Measurements from ENCODE around the gene AFTPH.
A peak's percentile ranks its signal among the peaks of the same experiment; 100 is the strongest.

AFTPH gene

DNA sequence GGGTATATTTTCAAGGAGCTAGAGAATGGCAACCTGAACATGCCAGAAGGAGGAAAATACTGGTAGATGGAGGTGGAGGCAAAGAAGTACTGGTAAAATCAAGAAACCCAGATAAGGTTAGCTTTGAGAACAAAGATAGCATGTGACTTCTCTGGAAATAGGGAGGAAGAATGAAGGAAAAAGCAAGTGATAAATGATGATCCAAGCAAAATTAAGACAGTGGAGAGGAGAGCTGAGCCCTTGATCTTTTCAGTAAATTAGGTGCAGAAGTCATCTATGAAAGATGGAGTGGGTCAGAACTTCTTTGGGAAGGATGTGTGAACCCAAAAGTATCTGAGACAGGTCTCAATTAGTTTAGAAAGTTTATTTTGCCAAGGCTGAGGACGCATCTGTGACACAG is 25.7 kb upstream of the AFTPH start:
- no peak for DNase-seq (ENCODE audit: low read depth)
- TF ChIP-seq, protein P1, sequence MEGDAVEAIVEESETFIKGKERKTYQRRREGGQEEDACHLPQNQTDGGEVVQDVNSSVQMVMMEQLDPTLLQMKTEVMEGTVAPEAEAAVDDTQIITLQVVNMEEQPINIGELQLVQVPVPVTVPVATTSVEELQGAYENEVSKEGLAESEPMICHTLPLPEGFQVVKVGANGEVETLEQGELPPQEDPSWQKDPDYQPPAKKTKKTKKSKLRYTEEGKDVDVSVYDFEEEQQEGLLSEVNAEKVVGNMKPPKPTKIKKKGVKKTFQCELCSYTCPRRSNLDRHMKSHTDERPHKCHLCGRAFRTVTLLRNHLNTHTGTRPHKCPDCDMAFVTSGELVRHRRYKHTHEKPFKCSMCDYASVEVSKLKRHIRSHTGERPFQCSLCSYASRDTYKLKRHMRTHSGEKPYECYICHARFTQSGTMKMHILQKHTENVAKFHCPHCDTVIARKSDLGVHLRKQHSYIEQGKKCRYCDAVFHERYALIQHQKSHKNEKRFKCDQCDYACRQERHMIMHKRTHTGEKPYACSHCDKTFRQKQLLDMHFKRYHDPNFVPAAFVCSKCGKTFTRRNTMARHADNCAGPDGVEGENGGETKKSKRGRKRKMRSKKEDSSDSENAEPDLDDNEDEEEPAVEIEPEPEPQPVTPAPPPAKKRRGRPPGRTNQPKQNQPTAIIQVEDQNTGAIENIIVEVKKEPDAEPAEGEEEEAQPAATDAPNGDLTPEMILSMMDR (IDR thresholded peaks at IDR 0.05; ENCODE audit: insufficient read depth, low read depth, low read length, missing control alignments) = no peak
- no peak overlapping the region for H3K4me3 ChIP-seq (ENCODE audit: low read length)

DNA sequence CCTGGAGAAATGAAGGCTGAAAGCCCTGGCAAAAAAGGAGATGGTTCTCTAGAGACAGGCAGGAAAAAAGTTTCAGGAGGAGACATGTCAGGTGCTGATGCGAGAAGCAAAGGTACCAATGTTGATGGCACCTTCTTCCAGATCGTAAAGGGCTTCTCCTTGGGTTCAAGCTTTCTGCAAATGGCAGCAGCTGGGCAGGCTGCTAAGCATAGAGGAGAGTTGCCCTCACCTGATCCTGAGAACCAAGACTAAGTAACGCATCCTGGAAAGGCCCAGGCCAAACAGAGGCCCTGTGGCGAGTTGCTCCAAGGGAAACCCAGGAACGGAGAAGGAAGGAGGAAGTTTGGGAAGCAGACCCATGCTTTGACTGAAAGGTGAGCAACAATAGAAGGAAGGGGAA is 23.6 kb upstream of the AFTPH start:
- no peak overlapping the region for H3K4me3 ChIP-seq (ENCODE audit: low read length)
- TF ChIP-seq, protein P1 (IDR thresholded peaks at IDR 0.05; ENCODE audit: insufficient read depth, low read depth, low read length, missing control alignments) = no peak
- DNase-seq (ENCODE audit: low read depth) = no peak

DNA sequence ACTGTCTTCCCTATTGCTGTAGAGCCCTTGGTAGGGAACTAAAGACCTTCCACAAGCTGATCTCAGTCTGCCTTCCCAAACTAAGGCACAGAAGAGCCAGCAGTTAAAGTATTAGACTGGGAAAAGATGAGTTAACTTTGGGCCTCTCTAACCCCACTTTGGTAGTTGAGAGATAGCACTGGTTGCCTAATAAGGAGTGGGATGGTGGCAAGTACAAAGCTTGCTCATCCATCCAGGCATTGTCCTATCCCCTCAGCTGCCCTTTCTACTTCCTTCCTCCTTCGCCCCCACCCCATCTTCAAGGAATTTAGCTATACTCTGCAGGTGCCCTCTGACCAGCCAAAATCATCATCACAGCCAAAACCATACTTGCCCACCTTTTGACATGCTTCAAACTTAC is 22.2 kb upstream of the AFTPH start:
- TF ChIP-seq, protein P1 (IDR thresholded peaks at IDR 0.05; ENCODE audit: insufficient read depth, low read depth, low read length, missing control alignments) = no peak
- no peak overlapping the region for H3K4me3 ChIP-seq (ENCODE audit: low read length)
- no peak for DNase-seq (ENCODE audit: low read depth)

DNA sequence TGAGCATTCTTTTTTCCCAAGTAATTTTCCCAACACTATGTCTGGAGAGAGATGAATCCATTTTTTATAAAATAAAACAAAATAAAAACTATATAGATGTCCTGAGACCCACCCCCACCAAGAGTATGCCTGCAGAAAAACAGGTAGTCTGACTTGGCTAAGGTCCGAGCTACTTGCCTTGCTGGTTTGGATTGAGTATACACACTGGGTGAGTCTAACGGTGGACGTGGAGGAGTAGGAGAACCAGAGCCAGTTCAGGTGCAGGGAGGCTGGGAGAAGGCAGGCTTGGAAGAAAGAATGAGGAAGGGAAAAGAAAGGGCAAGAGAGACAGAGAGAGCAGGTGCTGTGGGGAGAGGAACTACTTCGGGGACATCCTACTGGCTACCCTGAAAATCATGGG is 21.3 kb upstream of the AFTPH start:
- H3K4me3 ChIP-seq (ENCODE audit: low read length) = no peak overlapping the region
- TF ChIP-seq, protein P1 (IDR thresholded peaks at IDR 0.05; ENCODE audit: insufficient read depth, low read depth, low read length, missing control alignments) = no peak
- DNase-seq (ENCODE audit: low read depth) = no peak

DNA sequence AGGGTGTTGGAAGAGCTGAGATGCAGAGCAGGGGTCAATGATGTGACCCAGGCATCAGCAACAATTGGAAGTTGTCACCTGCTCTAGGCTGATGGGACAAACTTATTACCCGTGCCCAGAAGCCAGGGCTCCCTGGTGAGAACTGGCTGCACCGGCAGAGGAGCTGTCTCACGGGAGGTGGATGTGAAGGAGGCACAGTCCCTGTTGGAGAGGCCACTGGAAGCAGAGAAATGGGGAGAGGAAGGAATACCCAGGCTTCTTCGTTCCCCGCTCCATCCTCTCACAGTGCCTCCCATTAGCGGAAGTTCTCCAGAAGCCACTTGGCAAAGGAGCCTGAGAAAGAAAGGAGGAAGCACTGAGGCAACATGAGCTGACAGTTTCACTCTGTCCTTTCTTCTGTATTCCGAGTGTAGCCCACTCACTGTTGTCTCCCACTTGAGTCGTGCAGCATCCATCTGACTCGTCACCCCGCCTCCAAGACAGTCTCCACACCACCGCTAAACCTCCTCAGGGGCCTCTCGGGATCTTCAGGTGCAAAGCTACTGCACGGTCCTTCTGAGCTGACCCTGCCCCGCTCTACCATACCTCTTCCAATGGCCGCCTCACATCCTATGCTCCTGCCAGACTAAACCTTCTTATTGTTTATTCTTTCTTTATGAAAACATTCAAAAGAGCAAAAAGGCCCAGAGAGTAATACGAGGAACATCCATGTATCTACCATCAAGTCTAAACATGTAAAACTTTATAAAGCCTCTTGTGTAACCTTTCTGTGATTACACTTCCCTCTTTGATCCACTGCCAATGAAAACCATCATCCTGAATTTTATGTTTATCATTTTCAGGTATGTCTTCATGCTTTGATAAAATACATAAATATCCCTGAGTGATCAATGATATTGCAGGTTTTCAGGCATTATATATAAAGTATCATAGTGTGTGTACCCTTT is 19.1 kb upstream of the AFTPH start:
- peak; percentile 75 for DNase-seq (ENCODE audit: low read depth)
- TF ChIP-seq, protein P1 (IDR thresholded peaks at IDR 0.05; ENCODE audit: insufficient read depth, low read depth, low read length, missing control alignments) = no peak
- no peak overlapping the region for H3K4me3 ChIP-seq (ENCODE audit: low read length)

DNA sequence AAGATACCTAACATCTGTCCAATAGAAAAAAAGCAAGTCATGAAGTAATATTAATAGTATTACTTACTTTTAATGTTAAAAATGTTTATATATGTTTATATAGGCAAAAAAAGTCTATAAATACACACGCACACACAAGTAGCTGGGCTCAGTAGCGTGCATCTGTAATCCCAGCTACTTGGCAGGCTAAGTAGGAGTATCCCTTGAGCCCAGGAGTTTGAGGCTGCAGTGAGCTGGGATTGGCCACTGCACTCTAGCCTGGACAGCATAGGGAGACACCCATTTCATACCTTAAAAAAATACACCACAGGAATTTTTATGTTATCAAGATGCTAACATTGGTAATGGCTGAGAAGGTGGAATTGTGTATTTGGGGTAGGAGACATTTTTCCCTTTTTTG is 17.4 kb upstream of the AFTPH start:
- no peak overlapping the region for H3K4me3 ChIP-seq (ENCODE audit: low read length)
- TF ChIP-seq, protein P1 (IDR thresholded peaks at IDR 0.05; ENCODE audit: insufficient read depth, low read depth, low read length, missing control alignments) = no peak
- DNase-seq (ENCODE audit: low read depth) = no peak

DNA sequence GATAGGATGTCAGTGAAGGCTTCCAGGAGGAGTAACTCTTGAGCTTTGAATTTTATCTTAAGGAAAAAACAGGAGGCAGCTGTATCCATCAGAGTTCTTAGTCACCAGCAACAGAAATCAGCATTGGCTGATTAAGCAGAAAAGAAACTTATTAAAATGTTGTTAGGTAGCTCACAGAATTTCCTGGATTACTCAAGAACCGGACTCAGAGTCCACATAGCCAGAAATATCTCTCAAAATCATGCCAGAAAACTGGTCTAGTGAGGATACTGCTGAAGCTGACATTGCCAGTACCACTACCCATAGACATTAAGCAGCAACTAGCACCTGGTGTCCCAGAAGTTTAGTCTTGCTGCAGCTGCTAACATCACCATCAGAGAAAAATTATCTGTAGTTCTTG is 10.1 kb upstream of the AFTPH start:
- TF ChIP-seq, protein P1 (IDR thresholded peaks at IDR 0.05; ENCODE audit: insufficient read depth, low read depth, low read length, missing control alignments) = no peak
- no peak overlapping the region for H3K4me3 ChIP-seq (ENCODE audit: low read length)
- DNase-seq (ENCODE audit: low read depth) = peak; percentile 83
